H1 (cell line): ENCODE results near the gene NHS.

ENCODE experiments used
- ATF3 ChIP-seq: IDR thresholded peaks from 2 replicates; pipeline ENCODE4 v1.6.1; 2011; ENCODE audit warnings: low read depth, mild to moderate bottlenecking, low read length; ENCODE audit not compliant: insufficient read depth
- BCL11A ChIP-seq, 2 experiments: IDR thresholded peaks; one replicate each; pipeline ENCODE4 v1.6.1; 2011; ENCODE audit warnings: low read depth in 2 of 2, low read length in 2 of 2, mild to moderate bottlenecking in 2 of 2
- CBX5 ChIP-seq: fragments of 300-800, 300-1000 bp; sonication (generic); IDR thresholded peaks from 2 replicates; pipeline ENCODE4 v1.7.1; 2016; ENCODE audit warnings: antibody characterized with exemption, low read length, low read depth
- CHD1 ChIP-seq: IDR thresholded peaks from 2 replicates; pipeline ENCODE4 v1.6.1; 2012; ENCODE audit warnings: low read depth, low read length, improper control_type of control experiment
- CREB1 ChIP-seq: IDR thresholded peaks from 2 replicates; pipeline ENCODE4 v1.6.1; 2012; ENCODE audit warnings: inconsistent platforms
- EGR1 ChIP-seq: IDR thresholded peaks from 2 replicates; pipeline ENCODE4 v1.6.1; 2011; ENCODE audit warnings: low read depth, low read length, borderline replicate concordance
- EZH2 ChIP-seq: fragments of 200-600 bp; sonication (generic); IDR thresholded peaks from 2 replicates; pipeline ENCODE4 v1.7.1; 2012; ENCODE audit warnings: low read depth, mild to moderate bottlenecking, moderate library complexity, low read length, inconsistent platforms; ENCODE audit not compliant: severe bottlenecking
- GABPA ChIP-seq: IDR thresholded peaks from 2 replicates; pipeline ENCODE4 v1.6.1; 2011; ENCODE audit warnings: mild to moderate bottlenecking, low read length, moderate library complexity, borderline replicate concordance; ENCODE audit not compliant: insufficient read depth
- POLR2A ChIP-seq, 2 experiments: IDR thresholded peaks; 1 replicate in 1 of 2; 2 replicates in 1 of 2; pipeline ENCODE4 v1.6.1; 2011; ENCODE audit warnings: low read depth in 2 of 2, low read length in 2 of 2, mild to moderate bottlenecking in 2 of 2; ENCODE audit errors: control extremely low read depth in 1 of 2
- RBBP5 ChIP-seq: IDR thresholded peaks from 2 replicates; pipeline ENCODE4 v1.7.1; 2012; ENCODE audit warnings: low read depth, mild to moderate bottlenecking, inconsistent platforms, low read length, moderate library complexity, borderline replicate concordance
- SP2 ChIP-seq: IDR thresholded peaks from 2 replicates; pipeline ENCODE4 v1.6.1; 2012; ENCODE audit warnings: mild to moderate bottlenecking, low read length, inconsistent platforms
- TEAD4 ChIP-seq: IDR thresholded peaks from 2 replicates; pipeline ENCODE4 v1.6.1; 2012; ENCODE audit warnings: low read depth, low read length, inconsistent platforms, mixed read lengths
- TF ChIP-seq, protein P1 (sequence below), 3 experiments: IDR thresholded peaks; 1 replicate in 2 of 3; 2 replicates in 1 of 3; pipeline versions ENCODE4 v1.5.1 to v1.6.1; 2011; ENCODE audit warnings: low read length in 3 of 3, mild to moderate bottlenecking in 3 of 3, inconsistent platforms in 2 of 3, low read depth in 1 of 3, moderate library complexity in 1 of 3; ENCODE audit not compliant: insufficient read depth in 1 of 3; ENCODE audit errors: control extremely low read depth in 1 of 3
- TF ChIP-seq, protein P2 (sequence below): IDR thresholded peaks from 2 replicates; pipeline ENCODE4 v1.6.1; 2012; ENCODE audit warnings: inconsistent platforms

DNA sequence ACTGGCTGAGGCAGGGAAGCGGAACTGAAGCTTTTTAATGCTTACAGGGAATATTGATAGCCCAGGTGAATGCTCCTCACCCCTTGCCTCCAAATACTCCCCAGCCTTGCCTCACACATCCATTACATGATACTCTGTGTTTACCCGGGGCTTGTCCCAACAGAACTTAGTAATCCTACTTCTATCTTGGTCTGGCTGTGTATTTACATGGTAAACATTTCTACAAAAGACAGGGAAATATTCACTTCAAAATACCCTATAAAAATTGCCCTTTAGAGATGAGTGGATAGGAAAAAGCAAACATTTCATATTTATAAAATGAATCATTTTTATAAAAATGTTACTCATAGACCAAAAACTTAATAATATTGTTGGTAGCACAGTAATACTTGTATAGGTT lies 120.1 kb downstream of the NHS start:
- no peak for TF ChIP-seq EGR1
- TF ChIP-seq CBX5, result no peak
- no peak for TF ChIP-seq POLR2A (IDR thresholded peaks at IDR 0.05; ENCODE audit: control extremely low read depth in 1 of 2, low read depth in 2 of 2, low read length in 2 of 2)
- no peak for TF ChIP-seq BCL11A (IDR thresholded peaks at IDR 0.05; ENCODE audit: low read depth in 2 of 2, low read length in 2 of 2)
- TF ChIP-seq, protein P1, sequence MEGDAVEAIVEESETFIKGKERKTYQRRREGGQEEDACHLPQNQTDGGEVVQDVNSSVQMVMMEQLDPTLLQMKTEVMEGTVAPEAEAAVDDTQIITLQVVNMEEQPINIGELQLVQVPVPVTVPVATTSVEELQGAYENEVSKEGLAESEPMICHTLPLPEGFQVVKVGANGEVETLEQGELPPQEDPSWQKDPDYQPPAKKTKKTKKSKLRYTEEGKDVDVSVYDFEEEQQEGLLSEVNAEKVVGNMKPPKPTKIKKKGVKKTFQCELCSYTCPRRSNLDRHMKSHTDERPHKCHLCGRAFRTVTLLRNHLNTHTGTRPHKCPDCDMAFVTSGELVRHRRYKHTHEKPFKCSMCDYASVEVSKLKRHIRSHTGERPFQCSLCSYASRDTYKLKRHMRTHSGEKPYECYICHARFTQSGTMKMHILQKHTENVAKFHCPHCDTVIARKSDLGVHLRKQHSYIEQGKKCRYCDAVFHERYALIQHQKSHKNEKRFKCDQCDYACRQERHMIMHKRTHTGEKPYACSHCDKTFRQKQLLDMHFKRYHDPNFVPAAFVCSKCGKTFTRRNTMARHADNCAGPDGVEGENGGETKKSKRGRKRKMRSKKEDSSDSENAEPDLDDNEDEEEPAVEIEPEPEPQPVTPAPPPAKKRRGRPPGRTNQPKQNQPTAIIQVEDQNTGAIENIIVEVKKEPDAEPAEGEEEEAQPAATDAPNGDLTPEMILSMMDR (IDR thresholded peaks at IDR 0.05; ENCODE audit: control extremely low read depth in 1 of 3, insufficient read depth in 1 of 3, low read depth in 1 of 3, low read length in 3 of 3), result no peak
- TF ChIP-seq ATF3, result no peak
- no peak for TF ChIP-seq GABPA
- no peak for TF ChIP-seq CREB1
- no peak for TF ChIP-seq EZH2
- TF ChIP-seq TEAD4, result no peak
- no peak for TF ChIP-seq RBBP5
- no peak for TF ChIP-seq CHD1
- TF ChIP-seq, protein P2, sequence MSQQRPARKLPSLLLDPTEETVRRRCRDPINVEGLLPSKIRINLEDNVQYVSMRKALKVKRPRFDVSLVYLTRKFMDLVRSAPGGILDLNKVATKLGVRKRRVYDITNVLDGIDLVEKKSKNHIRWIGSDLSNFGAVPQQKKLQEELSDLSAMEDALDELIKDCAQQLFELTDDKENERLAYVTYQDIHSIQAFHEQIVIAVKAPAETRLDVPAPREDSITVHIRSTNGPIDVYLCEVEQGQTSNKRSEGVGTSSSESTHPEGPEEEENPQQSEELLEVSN, result no peak
- TF ChIP-seq SP2, result no peak
